ENCODE results near the gene OBSL1.

The OBSL1 gene

GRCh38 chr2:219511547-219512325, 59.6 kb downstream of the OBSL1 start:
- DNase-seq: no peak

GRCh38 chr2:219510512-219511135, 60.7 kb downstream of the OBSL1 start:
- no peak for DNase-seq

GRCh38 chr2:219509780-219510511, 61.4 kb downstream of the OBSL1 start:
- peak; percentile 47 for DNase-seq

- no peak for DNase-seq
These were observed 62.2 kb downstream of the OBSL1 start for GRCh38 chr2:219508971-219509779.

- no peak for DNase-seq
These were observed 63.0 kb downstream of the OBSL1 start for GRCh38 chr2:219508444-219508734.

- DNase-seq: no peak
These were observed 63.5 kb downstream of the OBSL1 start for GRCh38 chr2:219507581-219508443.

GRCh38 chr2:219506802-219507526, 64.4 kb downstream of the OBSL1 start:
- no peak for DNase-seq

- no peak for DNase-seq
These were observed 65.1 kb downstream of the OBSL1 start for GRCh38 chr2:219506153-219506801.

- DNase-seq: no peak
These were observed 65.8 kb downstream of the OBSL1 start for GRCh38 chr2:219505585-219505984.

- no peak for DNase-seq
These were observed 68.7 kb downstream of the OBSL1 start for GRCh38 chr2:219502618-219503017.

GRCh38 chr2:219501849-219502248, 69.5 kb downstream of the OBSL1 start:
- no peak for DNase-seq

Data from fibroblast of skin of back (primary cell).